CD14-positive monocyte (primary cell): Measurements from ENCODE around the gene PIP5K1B. TPM values are rescaled to one million over a fixed set of nuclear protein-coding genes. Genes with fewer than 3 reads are reported as not detected.

Experiments
- DNase-seq, 3 donors: peaks; one replicate each; pipeline ENCODE4 v3.0.0-alpha.2; 2011 to 2022
- H2AFZ ChIP-seq: 2 replicates; pipeline ENCODE4 v1.6.0; 2012; ENCODE audit warnings: mild to moderate bottlenecking, low read depth, low read length, inconsistent platforms; ENCODE audit not compliant: insufficient read depth, poor library complexity, severe bottlenecking
- H3K27ac ChIP-seq, 2 donors: 1 replicate in 1 of 2; 2 replicates in 1 of 2; pipeline ENCODE4 v1.5.1; 2012 to 2013; ENCODE audit warnings: low read length in 2 of 2, control low read depth in 1 of 2, inconsistent platforms in 1 of 2, low read depth in 1 of 2, mild to moderate bottlenecking in 1 of 2
- H3K27me3 ChIP-seq, 2 donors: one replicate each; pipeline versions ENCODE4 v1.6.0 to v1.6.1; 2011 to 2013; ENCODE audit warnings: low read length in 2 of 2; ENCODE audit not compliant: control insufficient read depth in 2 of 2, insufficient read depth in 2 of 2
- H3K36me3 ChIP-seq, 2 donors: replicated peaks in 1 of 2; 1 replicate in 1 of 2; 2 replicates in 1 of 2; pipeline versions ENCODE4 v1.5.1 to v1.6.1; 2012 to 2013; ENCODE audit warnings: low read length in 2 of 2, control low read depth in 1 of 2, inconsistent platforms in 1 of 2, mild to moderate bottlenecking in 1 of 2; ENCODE audit not compliant: insufficient read depth in 2 of 2, control insufficient read depth in 1 of 2
- H3K4me1 ChIP-seq, 2 donors: 1 replicate in 1 of 2; 2 replicates in 1 of 2; pipeline versions ENCODE4 v1.5.1 to v1.6.1; 2012 to 2013; ENCODE audit warnings: low read length in 2 of 2, control low read depth in 1 of 2, inconsistent platforms in 1 of 2, mild to moderate bottlenecking in 1 of 2, moderate library complexity in 1 of 2; ENCODE audit not compliant: insufficient read depth in 2 of 2, control insufficient read depth in 1 of 2
- H3K4me2 ChIP-seq: replicated peaks from 2 replicates; pipeline ENCODE3; 2012; ENCODE audit warnings: low read length, moderate library complexity, mild to moderate bottlenecking; ENCODE audit not compliant: poor library complexity, severe bottlenecking; ENCODE audit errors: extremely low read depth
- H3K4me3 ChIP-seq, 3 experiments: fragments of 200-600 bp in 1 of 3; sonication (generic) in 1 of 3; replicated peaks in 1 of 3; 1 replicate in 2 of 3; 2 replicates in 1 of 3; pipeline ENCODE4 v1.5.1; 2011 to 2013; ENCODE audit warnings: low read length in 3 of 3, mild to moderate bottlenecking in 3 of 3, control low read depth in 2 of 3, low read depth in 2 of 3, inconsistent platforms in 1 of 3, moderate library complexity in 1 of 3
- H3K79me2 ChIP-seq: 2 replicates; pipeline ENCODE4 v1.6.0; 2012; ENCODE audit warnings: mild to moderate bottlenecking, control low read depth, inconsistent platforms, low read length, moderate library complexity; ENCODE audit not compliant: insufficient read depth
- H3K9ac ChIP-seq: 2 replicates; pipeline ENCODE4 v1.6.0; 2017; ENCODE audit warnings: low read length, mild to moderate bottlenecking; ENCODE audit not compliant: insufficient read depth, poor library complexity, severe bottlenecking
- H3K9me3 ChIP-seq, 2 donors: replicated peaks in 1 of 2; 1 replicate in 1 of 2; 2 replicates in 1 of 2; pipeline versions ENCODE4 v1.5.1 to v1.6.1; 2012 to 2013; ENCODE audit warnings: low read length in 2 of 2, control low read depth in 1 of 2; ENCODE audit not compliant: control insufficient read depth in 1 of 2, insufficient read depth in 1 of 2
- H4K20me1 ChIP-seq: 2 replicates; pipeline ENCODE4 v1.6.0; 2012; ENCODE audit warnings: mild to moderate bottlenecking, low read length, control low read depth, moderate library complexity; ENCODE audit not compliant: insufficient read depth
- H3K27ac Mint-ChIP-seq, 7 donors: one replicate each; pipeline ENCODE4 v1.8.0; 2020; ENCODE audit warnings: mild to moderate bottlenecking in 7 of 7, mixed read lengths in 7 of 7, moderate library complexity in 6 of 7, inconsistent platforms in 2 of 7
- H3K27me3 Mint-ChIP-seq, 3 donors: one replicate each; pipeline ENCODE4 v1.8.0; 2021 to 2022; ENCODE audit warnings: low read depth in 3 of 3, mild to moderate bottlenecking in 3 of 3, mixed read lengths in 3 of 3, moderate library complexity in 3 of 3, inconsistent platforms in 1 of 3
- H3K36me3 Mint-ChIP-seq, 2 donors: one replicate each; pipeline ENCODE4 v1.8.0; 2020; ENCODE audit warnings: mixed read lengths in 2 of 2, inconsistent platforms in 1 of 2, mild to moderate bottlenecking in 1 of 2
- H3K4me1 Mint-ChIP-seq: one replicate; pipeline ENCODE4 v1.8.0; 2020; ENCODE audit warnings: mild to moderate bottlenecking, mixed read lengths
- H3K4me3 Mint-ChIP-seq, 2 donors: one replicate each; pipeline ENCODE4 v1.8.0; 2020; ENCODE audit warnings: mild to moderate bottlenecking in 2 of 2, mixed read lengths in 2 of 2, moderate library complexity in 1 of 2
- H3K9me3 Mint-ChIP-seq, 7 donors: one replicate each; pipeline ENCODE4 v1.8.0; 2020 to 2022; ENCODE audit warnings: mixed read lengths in 7 of 7, mild to moderate bottlenecking in 6 of 7, moderate library complexity in 6 of 7, inconsistent platforms in 2 of 7
- CTCF ChIP-seq: fragments of 200-600 bp; IDR thresholded peaks from one replicate; pipeline ENCODE4 v1.8.0; 2022; ENCODE audit warnings: antibody characterized with exemption, mild to moderate bottlenecking
- WGBS: methylation state at CpG from one replicate; pipeline ENCODE4 v1.1.5; 2013; ENCODE audit warnings: missing lambda C conversion rate; ENCODE audit not compliant: insufficient coverage; 5-methylcytosine and 5-hydroxymethylcytosine counted together
- intact Hi-C, 2 donors: fragments of 100-400 bp; cut with micrococcal nuclease; formaldehyde crosslinking; loops; one replicate each; pipeline versions ENCODE4 v1.15.0 to v1.15.1; 2023
- polyA plus RNA-seq, 3 donors: library from polyadenylated mRNA; depleted of rRNA in 1 of 3; unstranded in 2 of 3; stranded (reverse) in 1 of 3; fragments of 300-500 nt in 2 of 3; fragments of >200 nt in 1 of 3; fragmentation: Illumina TruSeq in 2 of 3; gene quantifications; 1 replicate in 2 of 3; 2 replicates in 1 of 3; pipeline ENCODE4 v1.2.3, GENCODE V29; 2012 to 2021

The PIP5K1B gene
- polyA plus RNA-seq, 3 donors: 0.18 to 4.1 (median 0.87) TPM

DNA sequence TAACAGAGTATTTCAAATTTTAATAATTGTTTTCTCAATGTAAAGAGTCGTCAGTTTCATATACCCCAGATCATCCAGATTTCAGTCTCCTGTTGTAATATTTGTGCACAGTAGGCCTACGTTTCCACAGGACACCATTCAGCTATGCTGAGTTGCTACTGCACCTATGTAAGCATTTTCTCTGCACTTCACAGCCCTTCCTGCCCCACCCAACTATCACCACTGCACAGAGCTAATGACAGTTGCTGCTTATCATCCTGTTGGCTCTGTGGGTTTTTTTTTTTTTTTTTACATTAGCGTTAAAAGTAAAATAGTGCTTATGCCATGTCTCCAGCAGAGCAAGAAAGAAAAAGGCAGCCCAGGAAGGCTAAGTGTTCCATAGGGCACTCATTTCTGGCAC, 314.8 kb downstream of the PIP5K1B start:
- WGBS: no CpG with 5 or more reads among the region's 3 CpGs
- Histone ChIP-seq H3K79me2 (no peaks in the 10 kb centered on the region), H3K9me3 (no peaks in the 10 kb centered on the region), H3K36me3 (no peaks in the 10 kb centered on the region), H3K27me3 (no peaks in the 10 kb centered on the region), H3K4me3 (no peak overlapping the region), H3K27ac (no peak overlapping the region), H4K20me1 (no peaks in the 10 kb centered on the region), H3K4me2 (no peak overlapping the region), H3K4me1 (no peaks in the 10 kb centered on the region), H3K9ac (no peak overlapping the region), H2AFZ (no peak overlapping the region)
- intact Hi-C loops: loop anchor here (5.0 to 10.0 kb wide), 2 partner anchors 423 to 435 kb away; no protein-coding TSS in a partner anchor
- no peak for TF ChIP-seq CTCF
- Mint-ChIP-seq H3K4me3 (no peak overlapping the region), H3K4me1 (peaks cover 9% of the 10 kb centered on the region), H3K27ac (no peak overlapping the region), H3K36me3 (no peaks in the 10 kb centered on the region), H3K9me3 (peaks cover 0 to under 1% (median 0%) of the 10 kb centered on the region in 7 donors), H3K27me3 (peaks cover 5 to 8% (median 5%) of the 10 kb centered on the region in 3 donors)
- no peak for DNase-seq

DNA sequence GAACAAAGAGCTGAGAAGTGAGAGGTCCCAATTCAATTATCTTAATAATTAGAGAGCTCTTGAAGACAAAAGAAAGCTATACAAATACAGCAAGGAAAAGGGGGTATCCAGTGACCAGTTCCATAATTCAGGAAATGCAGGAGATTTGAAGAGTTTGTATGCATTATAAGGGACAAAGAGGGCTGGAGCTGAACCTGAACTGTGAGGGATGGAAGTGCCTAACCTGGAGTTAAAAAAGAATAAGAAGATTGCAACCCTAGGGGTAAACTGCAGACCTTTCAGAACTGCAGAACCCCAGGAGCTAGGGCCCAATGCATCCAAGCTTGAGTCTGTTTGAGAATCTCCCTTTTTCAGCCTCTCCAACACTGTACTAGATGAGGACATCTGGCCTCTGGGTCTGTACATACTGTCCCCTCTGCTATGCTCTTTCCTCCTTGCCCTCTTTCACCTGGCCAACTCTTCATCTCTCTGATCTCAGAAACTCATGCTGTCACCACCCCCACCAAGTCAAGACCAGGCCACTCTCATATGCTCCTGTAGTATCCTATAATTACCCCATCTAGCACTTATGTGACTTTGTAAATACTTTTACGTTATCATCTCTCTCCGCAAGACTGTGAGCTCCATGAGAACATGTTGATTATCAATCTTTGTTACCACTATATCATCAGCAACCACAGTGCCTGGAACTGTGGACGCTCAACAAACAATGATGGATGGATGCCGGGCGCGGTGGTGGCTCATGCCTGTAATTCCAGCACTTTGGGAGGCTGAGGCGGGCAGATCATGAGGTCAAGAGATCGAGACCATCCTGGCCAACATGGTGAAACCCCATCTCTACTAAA, 315.5 kb downstream of the PIP5K1B start:
- H3K79me2 ChIP-seq: no peaks in the 10 kb centered on the region
- H2AFZ ChIP-seq: no peak overlapping the region
- H3K4me3 ChIP-seq: no peak overlapping the region
- 79% methylated on average over 2 of the region's 8 CpGs for WGBS
- no peaks in the 10 kb centered on the region for H3K9me3 ChIP-seq
- no peaks in the 10 kb centered on the region for H3K4me1 ChIP-seq
- no peaks in the 10 kb centered on the region for H3K27me3 ChIP-seq
- intact Hi-C loops: loop anchor here (5.0 to 10.0 kb wide), 2 partner anchors 423 to 436 kb away; no protein-coding TSS in a partner anchor
- no peak overlapping the region for H3K9ac ChIP-seq
- no peak for DNase-seq
- H4K20me1 ChIP-seq: no peaks in the 10 kb centered on the region
- peaks cover 9% of the 10 kb centered on the region for H3K4me1 Mint-ChIP-seq
- H3K4me3 Mint-ChIP-seq: no peak overlapping the region
- H3K9me3 Mint-ChIP-seq: peaks cover 0 to 3% (median 0%) of the 10 kb centered on the region in 7 donors
- H3K27ac Mint-ChIP-seq: no peak overlapping the region
- no peak overlapping the region for H3K27ac ChIP-seq
- H3K36me3 ChIP-seq: no peaks in the 10 kb centered on the region
- H3K27me3 Mint-ChIP-seq: peaks cover 1 to 8% (median 5%) of the 10 kb centered on the region in 3 donors
- no peak for TF ChIP-seq CTCF
- no peaks in the 10 kb centered on the region for H3K36me3 Mint-ChIP-seq
- no peak overlapping the region for H3K4me2 ChIP-seq
